NCI-H1105 (cell line): ENCODE results near the gene ARHGAP26.
A peak's percentile ranks its signal among the peaks of the same experiment; 100 is the strongest.
"Not testable (repeated sequence)": the region's sequence is repeated elsewhere in the genome, so short reads cannot be mapped to it uniquely, and the experiment has no call there.

Experiments
- DNase-seq: peaks from one replicate; lab custom pipeline; 2025; lab: John Stamatoyannopoulos, UW

Gene ARHGAP26

DNA sequence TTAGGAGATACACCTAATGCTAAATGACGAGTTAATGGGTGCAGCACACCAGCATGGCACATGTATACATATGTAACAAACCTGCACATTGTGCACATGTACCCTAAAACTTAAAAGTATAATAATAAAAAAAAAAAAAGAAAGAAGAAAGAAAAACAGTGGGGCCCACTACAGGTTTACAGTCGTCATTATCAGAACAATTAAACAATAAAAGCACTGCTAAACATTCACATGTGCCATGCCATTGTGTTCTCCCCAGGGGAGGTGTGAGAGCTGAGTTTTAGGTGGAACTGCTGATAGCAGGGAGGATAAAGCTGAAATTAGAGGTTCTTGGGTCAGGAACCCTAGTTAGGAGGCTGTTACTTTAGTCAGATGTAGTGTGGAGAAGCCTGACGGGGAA lies 348.6 kb downstream of the ARHGAP26 start:
- not testable (repeated sequence) for DNase-seq

DNA sequence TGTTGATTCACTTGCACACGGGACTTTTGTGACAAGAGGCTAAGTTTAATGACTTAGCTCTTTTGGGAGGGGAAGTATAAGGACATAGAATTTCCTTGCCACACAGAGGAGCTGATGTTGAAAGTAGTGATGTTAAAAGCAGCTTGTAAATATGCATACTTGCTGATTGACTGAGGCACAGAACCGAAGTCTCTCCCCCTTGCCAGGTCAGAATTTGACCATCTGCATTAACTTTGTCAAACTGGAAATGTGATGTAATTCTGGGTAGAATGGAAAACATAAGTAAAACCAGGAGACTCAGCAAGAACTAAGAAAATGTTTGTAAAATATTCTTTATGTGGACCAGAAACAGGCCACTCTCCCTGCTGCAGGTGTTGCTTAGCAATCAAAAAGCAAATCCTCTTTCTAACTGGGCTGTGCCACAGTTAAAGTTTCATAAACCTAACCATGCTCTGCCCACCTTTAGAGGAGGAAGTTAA lies 349.2 kb downstream of the ARHGAP26 start:
- DNase-seq: no peak

DNA sequence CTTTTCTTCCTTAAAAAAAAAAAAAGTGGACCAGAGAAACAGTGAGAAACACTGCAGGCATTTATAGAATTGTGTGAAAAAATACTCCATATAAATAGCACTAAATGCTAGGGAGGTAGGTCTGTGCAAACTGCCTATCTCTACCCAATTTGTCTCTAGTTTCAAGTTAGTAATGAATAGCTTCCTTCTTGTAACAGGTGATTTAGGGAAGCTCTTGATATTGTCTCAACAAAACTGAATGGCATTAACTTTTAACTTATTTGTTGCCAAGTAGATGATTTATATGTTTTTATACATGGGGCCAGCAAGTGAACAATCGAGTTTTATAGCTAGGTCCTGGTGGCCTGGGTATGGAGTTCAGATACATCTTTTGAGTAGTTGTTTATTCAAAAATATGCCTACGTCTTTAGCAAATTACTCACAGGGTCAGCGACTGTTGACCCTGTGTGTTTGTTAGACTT lies 349.7 kb downstream of the ARHGAP26 start:
- peak; percentile 11 for DNase-seq

DNA sequence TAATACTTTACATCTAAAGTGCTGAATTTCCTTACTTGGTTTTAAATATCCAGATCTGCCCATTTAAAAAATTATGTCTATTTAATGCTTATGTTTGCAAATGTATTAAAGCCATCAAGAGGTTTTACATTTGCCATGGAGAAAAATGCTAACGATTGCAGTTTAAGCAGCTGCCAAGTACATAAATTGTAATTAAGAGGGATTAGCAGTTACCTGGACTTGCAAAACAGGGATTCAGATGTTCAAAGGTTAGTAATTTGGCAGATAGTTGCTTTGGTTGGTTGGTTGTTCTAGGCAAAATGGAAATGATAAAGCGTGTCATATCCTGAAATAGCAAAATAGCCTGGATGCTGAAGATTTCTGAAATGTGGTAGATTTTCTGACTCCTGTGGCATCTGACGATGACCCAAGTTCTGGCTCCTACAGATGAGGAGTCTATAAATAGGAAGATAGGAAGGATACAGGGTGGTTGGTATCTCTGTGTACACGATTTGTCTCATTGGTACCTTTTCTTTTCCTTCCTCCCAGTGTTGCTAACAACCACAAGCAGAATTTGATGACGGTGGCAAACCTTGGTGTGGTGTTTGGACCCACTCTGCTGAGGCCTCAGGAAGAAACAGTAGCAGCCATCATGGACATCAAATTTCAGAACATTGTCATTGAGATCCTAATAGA lies 350.4 kb downstream of the ARHGAP26 start:
- DNase-seq: peak; percentile 20

DNA sequence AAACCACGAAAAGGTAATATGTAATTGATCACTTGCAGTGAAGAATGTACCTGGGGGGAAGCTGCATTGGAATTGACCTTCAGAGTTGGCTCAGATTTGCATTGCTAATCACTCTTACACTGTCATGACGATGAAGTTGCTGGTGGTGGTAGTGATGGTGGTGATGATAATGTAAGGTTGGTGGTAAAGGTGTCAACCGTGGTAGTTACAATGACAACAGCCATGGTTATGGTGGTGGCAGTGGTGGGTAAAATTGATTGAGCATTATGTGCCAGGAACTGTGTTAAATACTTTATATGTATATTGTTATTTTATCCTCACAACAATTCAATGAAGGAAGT lies 350.9 kb downstream of the ARHGAP26 start:
- no peak for DNase-seq

DNA sequence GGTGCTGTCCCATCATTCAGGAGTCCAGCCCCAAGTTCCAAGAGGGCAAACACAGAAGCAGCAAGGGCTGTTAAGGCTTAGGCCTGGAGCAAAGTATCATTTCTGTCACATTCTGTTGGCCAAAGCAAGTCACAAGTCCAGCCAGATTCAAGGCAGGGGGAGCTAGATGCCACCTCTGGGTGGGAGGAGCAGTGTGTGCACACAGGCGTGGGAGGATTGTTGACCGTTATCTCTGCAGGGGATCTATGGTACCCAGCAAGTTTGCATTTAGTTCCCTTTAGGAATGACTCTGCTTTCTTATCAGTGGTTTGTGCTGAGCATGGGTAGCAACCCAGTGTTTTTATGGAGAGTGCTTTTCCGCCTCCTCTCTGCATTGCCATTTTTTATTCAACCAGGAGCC lies 354.4 kb downstream of the ARHGAP26 start:
- DNase-seq: no peak

DNA sequence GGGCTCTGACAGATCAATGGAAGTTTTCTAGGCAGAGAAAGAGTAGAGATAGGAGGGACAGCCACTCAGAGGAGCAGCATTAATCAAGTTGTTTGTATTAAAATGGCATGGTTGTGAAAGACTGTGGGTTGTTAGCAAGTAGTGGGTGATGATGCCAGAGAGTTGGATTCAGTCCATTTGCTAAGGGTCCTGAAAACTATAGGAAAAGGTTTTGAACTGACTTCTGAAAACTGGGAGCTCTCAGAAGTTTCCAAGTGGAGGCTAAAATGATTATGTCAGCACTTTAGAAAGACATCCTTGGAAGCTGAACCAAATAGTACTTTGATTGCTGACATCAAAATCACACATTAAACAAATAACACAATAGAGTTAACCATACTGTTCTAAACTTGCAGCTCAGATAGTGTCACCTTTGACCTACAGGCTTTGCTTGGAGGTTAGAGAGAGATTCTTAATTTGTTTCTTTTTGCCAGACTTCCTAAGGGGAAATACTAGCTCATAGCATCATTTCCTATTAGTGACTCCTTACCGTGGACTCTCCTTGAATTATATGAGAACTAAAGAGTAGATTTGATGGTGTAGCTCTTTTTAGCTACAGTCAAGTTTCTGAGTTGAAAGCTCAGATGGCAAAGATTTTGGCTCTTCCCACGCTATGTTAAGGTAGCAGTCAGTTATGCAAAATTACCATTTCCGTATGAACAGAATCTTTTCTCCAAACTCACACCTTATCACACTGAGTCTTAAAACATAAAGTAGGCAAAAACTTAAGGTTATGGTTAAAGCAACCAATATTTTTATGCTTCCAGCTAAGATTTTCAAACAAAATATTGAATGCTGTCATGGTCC lies 356.2 kb downstream of the ARHGAP26 start:
- DNase-seq: no peak

DNA sequence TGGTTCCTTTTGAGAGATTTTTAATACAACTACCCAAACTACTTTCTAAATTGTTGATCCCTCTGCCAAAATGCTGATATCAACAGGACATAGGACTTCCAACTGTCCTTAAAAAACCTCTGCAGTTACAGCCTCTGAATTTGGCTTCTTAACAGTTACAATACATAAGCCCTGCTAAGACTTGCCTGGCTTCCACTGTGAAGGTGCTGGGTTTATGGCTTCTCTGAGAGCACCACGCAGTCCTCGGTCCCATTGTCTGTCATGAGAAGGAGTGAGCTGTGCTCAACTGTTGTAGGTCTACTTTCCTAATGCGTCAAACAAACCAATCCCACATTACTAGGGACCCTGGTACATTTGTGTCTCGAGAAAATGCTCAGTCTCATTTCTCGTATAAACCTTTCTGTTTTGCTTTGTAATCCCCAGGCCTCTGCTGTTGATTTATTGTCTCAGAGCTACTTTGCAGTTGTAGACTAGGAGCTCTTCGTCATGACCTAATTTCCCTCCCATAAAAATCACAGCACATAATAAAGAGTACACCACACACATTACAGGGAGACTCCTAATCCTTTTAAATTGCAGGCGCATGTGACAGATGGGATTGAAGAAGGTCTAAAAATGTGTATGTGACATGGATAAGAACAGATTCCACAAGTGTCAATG lies 358.4 kb downstream of the ARHGAP26 start:
- DNase-seq: no peak

DNA sequence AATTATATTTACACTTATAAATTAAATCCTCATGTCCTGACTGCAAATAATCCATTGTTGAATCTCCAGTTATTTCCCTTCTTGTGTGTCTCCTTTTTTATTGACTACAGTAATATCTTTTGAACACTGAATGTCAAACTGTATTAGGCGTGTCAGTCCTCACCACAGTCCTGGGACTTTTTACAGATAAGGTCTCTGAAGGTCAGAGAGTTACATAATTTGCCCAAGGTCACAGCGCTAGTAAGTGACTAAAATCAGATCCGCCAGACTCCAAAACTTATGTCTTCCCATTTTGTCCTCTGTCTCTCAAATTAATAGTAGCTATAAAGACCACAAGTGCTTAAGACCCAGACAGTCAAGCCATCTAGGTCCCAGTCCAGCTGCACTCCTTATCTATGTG lies 359.0 kb downstream of the ARHGAP26 start:
- DNase-seq: no peak

DNA sequence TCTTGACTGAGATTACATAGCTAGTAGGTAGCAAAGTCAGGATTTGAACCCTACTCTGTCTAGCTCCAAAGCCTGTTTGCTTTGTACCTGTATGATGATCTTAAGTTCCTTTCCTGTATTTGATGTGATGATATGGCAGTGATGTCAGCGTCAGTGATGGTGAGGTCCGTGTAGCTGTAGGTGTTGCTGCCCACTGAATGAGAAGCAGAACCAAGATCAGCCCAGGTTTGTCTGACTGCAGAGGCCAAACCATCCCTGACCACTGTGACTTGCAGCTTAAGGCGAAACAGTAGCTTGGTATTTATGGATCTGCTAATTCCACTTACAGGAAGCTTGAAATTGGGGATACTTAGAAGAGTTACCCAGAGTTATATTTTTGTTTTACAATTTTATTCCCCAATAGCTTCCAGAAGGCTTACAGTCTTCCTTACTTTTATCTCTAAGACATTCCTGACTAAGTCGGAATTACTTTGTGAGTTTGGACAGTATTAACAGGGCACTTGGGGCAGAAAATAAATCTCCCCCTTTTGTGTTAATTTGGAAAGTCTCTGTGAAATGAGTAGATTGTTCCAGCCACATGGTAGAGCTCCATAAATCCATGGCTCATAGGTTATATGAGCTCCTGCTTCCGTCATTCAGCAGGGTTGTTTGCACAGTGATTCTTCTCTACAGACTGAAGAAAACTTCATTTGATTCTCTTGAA lies 359.9 kb downstream of the ARHGAP26 start:
- DNase-seq: no peak

DNA sequence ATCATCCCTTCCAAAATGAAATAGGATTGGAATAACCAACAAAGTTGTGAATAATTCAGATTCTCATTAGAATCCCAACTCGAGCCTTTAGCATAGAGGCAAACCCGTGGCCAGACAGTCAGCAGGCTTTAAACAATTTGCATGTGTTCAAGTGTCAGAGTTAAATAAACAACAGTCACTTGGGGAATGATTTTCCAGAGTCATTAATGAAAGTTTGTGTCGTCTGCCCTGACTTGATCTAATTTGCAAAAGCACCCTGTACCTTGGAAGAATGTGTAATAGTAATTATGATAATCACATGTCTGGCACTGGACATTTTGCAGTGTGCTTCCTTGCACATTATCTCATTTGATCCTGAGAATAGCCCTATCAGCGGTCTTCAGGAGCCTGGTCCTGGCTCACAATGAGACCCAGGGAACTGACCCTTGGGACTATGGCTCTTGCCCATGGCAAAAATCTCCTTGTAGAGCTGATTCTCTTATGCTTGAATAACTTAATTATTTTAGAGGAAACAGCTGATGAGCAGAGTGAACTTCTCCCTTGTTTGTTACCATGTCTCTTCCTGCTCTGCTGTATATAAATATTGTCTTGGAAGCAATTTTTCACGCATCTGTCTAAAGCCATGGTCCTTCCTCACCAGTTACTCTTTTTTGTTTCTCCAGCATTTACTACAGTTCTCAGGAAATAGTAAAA lies 360.6 kb downstream of the ARHGAP26 start:
- DNase-seq: no peak

DNA sequence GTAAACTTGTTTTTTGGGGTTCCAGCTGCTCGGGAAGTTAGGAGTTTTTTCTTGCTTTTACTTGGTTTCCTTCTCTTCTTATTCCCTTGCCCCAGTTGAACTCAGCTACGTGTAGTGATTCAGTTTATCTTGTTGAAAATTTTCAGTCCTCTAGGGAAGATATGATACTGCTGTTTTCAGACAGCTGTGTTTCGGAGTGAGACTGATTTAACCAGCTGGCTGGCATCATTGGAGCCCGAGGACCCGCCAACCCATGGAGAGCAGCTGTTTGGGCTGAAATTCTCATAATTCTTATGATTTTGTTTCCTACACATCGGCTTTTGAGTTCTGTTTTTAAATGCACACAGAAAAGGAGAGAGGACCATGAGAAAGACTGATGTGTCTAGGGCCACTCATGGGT lies 361.8 kb downstream of the ARHGAP26 start:
- DNase-seq: no peak

DNA sequence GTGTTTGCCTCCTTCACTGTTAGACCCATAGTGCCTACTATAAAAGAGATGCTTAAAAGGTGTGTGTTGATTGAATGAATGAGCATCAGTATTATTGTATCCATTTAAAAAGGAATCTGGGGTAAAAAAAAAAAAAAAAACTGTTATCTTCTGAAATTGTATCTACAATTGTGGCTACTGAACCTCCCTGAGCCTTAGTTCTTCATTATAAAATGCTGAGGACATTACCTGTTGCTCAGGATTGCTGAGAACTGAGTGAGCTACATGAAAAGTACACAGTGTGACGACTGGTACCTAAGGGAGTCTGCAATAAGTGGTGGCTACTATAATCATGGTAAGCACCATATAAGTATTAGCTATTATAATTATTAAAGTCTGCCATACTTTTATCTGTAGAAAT lies 362.6 kb downstream of the ARHGAP26 start:
- no peak for DNase-seq

DNA sequence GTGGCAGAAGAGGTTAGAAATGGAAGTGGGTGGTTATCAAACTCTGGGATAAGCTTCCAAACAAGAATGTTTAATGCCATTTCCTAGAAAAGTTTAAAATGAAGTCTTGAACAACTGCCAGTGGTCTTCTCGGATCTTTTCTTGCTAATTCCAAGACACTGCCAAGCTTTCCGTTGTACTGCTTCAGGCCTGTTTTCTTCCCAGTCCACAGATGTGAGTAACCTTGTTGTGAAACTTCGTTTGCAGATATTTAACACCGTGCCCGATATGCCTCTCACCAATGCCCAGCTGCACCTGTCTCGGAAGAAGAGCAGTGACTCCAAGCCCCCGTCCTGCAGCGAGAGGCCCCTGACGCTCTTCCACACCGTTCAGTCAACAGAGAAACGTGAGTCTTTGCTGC lies 363.5 kb downstream of the ARHGAP26 start:
- no peak for DNase-seq

DNA sequence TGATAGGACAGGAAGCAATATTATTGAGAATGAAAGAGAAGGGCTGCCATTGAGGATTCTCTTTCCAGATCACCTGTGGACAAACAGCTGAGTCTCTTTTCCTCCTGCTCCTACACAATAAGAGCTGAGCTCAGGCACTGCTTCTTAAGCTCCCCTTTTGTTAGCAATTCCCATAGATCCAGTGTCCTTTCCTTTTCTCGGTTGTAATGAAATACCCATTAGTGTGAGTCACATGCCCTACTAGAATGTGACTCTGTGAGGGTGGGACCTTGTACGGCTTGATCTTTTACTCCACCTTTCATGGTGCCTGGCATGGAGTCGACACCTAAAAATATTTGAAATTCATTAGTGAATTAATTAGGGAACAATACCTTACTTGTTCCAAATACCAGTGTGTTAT lies 364.1 kb downstream of the ARHGAP26 start:
- no peak for DNase-seq

DNA sequence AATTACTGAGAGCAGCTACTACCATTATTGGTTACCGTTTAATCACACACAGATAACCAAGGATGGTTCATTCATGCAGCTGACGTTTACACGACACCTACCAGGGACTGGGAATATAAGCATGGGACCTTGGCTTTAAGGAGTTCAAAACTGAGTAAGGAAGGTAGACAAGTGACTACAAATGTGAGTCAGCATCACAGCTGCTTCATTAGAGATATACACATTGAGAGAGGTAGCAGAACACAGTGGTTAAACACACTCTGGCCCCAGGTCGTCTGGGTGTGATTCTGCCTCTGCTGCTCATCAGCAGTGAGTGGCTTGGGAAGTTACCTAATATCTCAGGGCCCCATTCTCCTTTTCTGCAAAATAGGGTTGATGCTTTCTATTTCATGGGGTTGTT lies 364.7 kb downstream of the ARHGAP26 start:
- no peak for DNase-seq

DNA sequence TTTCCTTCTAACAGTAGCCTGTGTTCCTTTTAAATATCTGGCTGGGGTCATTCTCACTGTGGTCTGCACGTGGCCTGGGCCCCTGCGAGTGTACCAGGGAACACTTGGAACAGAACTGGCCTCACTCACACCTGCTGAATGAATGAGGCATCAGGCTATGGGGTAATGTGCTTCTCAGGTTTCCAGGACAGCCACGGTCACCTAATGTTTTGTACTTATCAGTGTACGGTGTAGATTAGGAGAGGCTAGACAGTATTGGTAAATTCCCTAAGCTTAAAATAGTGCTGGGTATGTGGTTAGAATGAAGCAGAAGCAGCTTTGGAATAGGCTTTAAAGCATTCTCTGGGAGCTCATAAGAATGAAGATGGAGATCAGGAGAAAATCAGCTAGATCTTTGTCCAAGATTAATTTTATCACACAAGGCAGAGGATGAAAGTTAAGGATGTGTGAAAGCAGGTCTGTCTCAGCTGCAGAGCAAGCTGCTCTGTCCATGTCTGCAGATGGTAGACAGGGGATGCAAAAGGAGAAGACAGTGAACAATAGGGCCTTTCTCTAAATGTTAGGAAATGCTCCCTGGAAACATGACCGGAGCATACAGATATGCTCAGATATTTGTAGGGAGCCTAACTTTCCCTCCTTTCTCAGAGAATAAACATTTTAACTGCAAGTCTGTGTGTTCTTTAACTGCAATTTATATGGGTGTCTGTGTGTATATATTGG lies 365.8 kb downstream of the ARHGAP26 start:
- DNase-seq: no peak

DNA sequence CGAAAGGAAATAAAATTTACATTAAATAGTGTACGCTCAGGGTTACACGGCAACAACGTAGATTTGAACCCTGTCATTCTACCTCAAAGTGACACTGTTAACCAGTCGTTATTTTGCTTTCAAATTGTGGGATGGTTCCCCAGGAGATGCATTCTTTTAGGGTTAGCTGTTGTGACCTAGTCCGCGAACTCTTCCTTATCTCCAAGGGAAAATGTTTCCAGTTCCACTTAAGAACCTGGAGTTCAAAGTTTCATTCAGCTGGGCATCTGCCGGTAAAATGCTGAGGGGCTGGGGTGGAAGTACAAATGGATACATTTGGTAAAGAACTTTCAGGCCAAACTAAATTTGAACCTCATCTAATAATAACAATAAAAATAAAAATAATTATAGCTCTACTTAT lies 368.7 kb downstream of the ARHGAP26 start:
- no peak for DNase-seq

DNA sequence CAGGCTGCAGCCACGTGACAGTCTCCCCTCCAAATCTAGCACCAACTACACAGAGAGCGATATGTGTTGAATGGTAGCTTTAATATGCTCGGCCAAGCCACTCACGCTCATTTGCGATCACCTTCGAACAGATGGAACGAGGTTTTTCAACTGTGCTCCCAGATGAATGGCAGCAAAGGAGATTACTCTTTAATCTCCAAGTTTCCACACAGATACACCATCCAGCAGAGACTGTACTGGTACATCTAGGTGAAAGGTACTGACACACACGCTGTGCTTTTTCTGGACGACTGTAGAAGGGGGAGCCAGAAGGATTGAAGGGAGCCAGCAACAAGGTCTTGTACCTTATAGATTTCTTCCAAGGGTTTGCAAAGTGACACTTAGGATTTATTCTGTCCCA lies 369.4 kb downstream of the ARHGAP26 start:
- DNase-seq: no peak

DNA sequence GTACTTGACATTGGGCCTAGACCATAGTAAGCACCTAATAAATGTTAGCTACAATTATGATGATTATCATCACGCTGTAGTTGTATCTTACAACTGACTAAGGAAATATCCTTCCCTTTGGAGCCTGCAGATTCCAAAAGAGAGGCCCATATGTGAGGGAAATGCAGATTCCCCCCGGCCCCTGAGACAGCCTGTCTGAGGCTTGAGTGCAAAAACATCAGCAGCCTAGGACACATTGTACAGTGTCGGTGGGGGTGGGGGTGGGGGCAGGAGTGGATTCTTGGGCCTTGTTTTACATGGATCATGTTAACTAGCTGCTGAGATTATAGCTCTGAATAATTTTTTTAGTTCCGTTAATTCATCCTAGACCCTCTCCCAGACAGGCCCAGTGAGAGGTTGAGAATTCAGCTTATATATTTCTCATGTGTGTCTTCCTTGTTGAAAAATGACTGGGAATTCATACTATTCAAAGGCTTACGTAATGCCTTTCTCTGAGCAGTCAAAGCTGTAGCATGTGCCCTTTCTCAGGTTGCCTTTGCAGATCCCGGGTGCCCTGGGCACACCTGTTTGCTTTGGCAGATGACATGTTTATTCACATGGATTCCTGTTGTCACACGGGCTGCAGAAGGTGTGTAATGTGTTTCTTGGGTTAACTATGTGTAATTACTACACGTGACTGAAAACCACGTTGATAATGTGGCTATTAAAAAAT lies 370.5 kb downstream of the ARHGAP26 start:
- DNase-seq: peak; percentile 33
